PC-9 (cell line): ENCODE data around the gene PLEKHG2. TPM values are rescaled to one million over a fixed set of nuclear protein-coding genes. Genes with fewer than 3 reads are reported as not detected.

ENCODE experiments used
- BruUV-seq: library from RNA; stranded (reverse); fragments of 400-500 nt; replicated peaks from 2 replicates; lab custom pipeline; 2021; lab: Mats Ljungman, UMichigan
- CTCF ChIA-PET: fragments of 300-600 bp; sonication (Branson Sonifier 250); formaldehyde crosslinking; loops from one replicate; lab custom pipeline; 2022; ENCODE audit warnings: antibody characterized with exemption; lab: Charles Lee
- POLR2A ChIA-PET: fragments of 300-600 bp; sonication (Branson Sonifier 250); formaldehyde crosslinking; loops from one replicate; lab custom pipeline; 2022; ENCODE audit warnings: antibody characterized with exemption; ENCODE audit not compliant: unreplicated experiment; lab: Charles Lee
- DNase-seq, 2 experiments: peaks; one replicate each; pipeline versions ENCODE4 v3.0.0 to v3.0.0-alpha.2; 2015 to 2022; ENCODE audit warnings: mixed read lengths in 1 of 2
- H2AFZ ChIP-seq: fragments of 200-600 bp; sonication (generic); 2 replicates; pipeline ENCODE4 v1.8.1; 2017; ENCODE audit warnings: antibody characterized with exemption
- H3F3A ChIP-seq: fragments of 200-600 bp; sonication (generic); 2 replicates; pipeline ENCODE4 v1.8.1; 2017; ENCODE audit warnings: antibody characterized with exemption, mild to moderate bottlenecking, low read depth; ENCODE audit not compliant: insufficient read depth
- H3K27ac ChIP-seq: fragments of 200-600 bp; sonication (generic); 2 replicates; pipeline ENCODE4 v1.6.1; 2016; ENCODE audit warnings: mixed run types
- H3K27me3 ChIP-seq: fragments of 200-600 bp; sonication (generic); 2 replicates; pipeline ENCODE4 v1.6.1; 2016; ENCODE audit warnings: low read depth, mixed run types; ENCODE audit not compliant: insufficient read depth
- H3K36me3 ChIP-seq: fragments of 200-600 bp; sonication (generic); 2 replicates; pipeline ENCODE4 v1.6.1; 2016; ENCODE audit warnings: low read depth, mixed run types
- H3K4me1 ChIP-seq: fragments of 200-600 bp; sonication (generic); replicated peaks from 2 replicates; pipeline ENCODE4 v1.6.1; 2016; ENCODE audit warnings: mixed run types; ENCODE audit not compliant: insufficient read depth
- H3K4me2 ChIP-seq: fragments of 200-600 bp; sonication (generic); 2 replicates; pipeline ENCODE4 v1.6.1; 2017; ENCODE audit warnings: mixed run types
- H3K4me3 ChIP-seq: fragments of 200-600 bp; sonication (generic); 2 replicates; pipeline ENCODE4 v1.6.1; 2016; ENCODE audit warnings: mixed run types
- H3K79me2 ChIP-seq: fragments of 200-600 bp; sonication (generic); 2 replicates; pipeline ENCODE4 v1.6.1; 2017; ENCODE audit warnings: low read depth, mixed run types
- H3K9me2 ChIP-seq: fragments of 200-600 bp; sonication (generic); 2 replicates; pipeline ENCODE4 v1.8.1; 2017; ENCODE audit warnings: mild to moderate bottlenecking; ENCODE audit not compliant: insufficient read depth
- H3K9me3 ChIP-seq: fragments of 200-600 bp; sonication (generic); 2 replicates; pipeline ENCODE4 v1.8.1; 2016; ENCODE audit warnings: low read depth; ENCODE audit not compliant: insufficient read depth
- H4K20me1 ChIP-seq: fragments of 200-600 bp; sonication (generic); 2 replicates; pipeline ENCODE4 v1.8.1; 2017; ENCODE audit not compliant: insufficient read depth
- CTCF ChIP-seq: fragments of 200-600 bp; sonication (generic); conservative IDR thresholded peaks from 2 replicates; pipeline ENCODE4 v1.6.1; 2017; ENCODE audit warnings: mixed run types, antibody characterized with exemption, mild to moderate bottlenecking, moderate library complexity
- EZH2 ChIP-seq: fragments of 200-600 bp; sonication (generic); IDR thresholded peaks from 2 replicates; pipeline ENCODE4 v1.8.0; 2017; ENCODE audit warnings: antibody characterized with exemption, low read depth
- intact Hi-C: fragments of 100-400 bp; cut with micrococcal nuclease; formaldehyde crosslinking; loops from one replicate; pipeline ENCODE4 v1.10.0; 2022; ENCODE audit not compliant: unreplicated experiment
- total RNA-seq: library from RNA; stranded (reverse); gene quantifications from 2 replicates; pipeline ENCODE4 v1.2.3, GENCODE V29; 2021

Gene PLEKHG2
- total RNA-seq, 1 experiment from 2014 or later = 26.1 TPM

GRCh38 chr19:39386557-39386956 lies 25.9 kb upstream of the PLEKHG2 start:
- H2AFZ ChIP-seq = no peak overlapping the region
- intact Hi-C loops = no loop called here
- BruUV-seq = no TSS peak
- no peaks in the 10 kb centered on the region for H3K27me3 ChIP-seq
- no peak overlapping the region for H3K27ac ChIP-seq
- no peaks in the 10 kb centered on the region for H4K20me1 ChIP-seq
- H3K79me2 ChIP-seq = peaks cover 16% of the 10 kb centered on the region
- 0 out of 2 replicates have a peak, but pooled peaks cover 7% of the 10 kb centered on the region for H3K36me3 ChIP-seq
- no peaks in the 10 kb centered on the region for H3K9me3 ChIP-seq
- H3F3A ChIP-seq = peaks cover 38% of the 10 kb centered on the region
- ChIA-PET CTCF (no interaction called here), POLR2A (interaction anchor here (0.6 kb wide), 1 partner anchor 44 kb away, joined by 5 read pairs; no protein-coding TSS in a partner anchor)
- no peak for TF ChIP-seq EZH2
- TF ChIP-seq CTCF = no peak
- no peak overlapping the region for H3K4me2 ChIP-seq
- peaks cover 7% of the 10 kb centered on the region for H3K4me1 ChIP-seq
- no peak overlapping the region for H3K4me3 ChIP-seq
- H3K9me2 ChIP-seq = no peaks in the 10 kb centered on the region
- DNase-seq = no peak

- Histone ChIP-seq H3K36me3 (0 out of 2 replicates have a peak, but pooled peaks cover 7% of the 10 kb centered on the region), H4K20me1 (no peaks in the 10 kb centered on the region), H3K79me2 (peaks cover 28% of the 10 kb centered on the region), H3K27ac (no peak overlapping the region), H3F3A (peaks cover 44% of the 10 kb centered on the region), H3K27me3 (no peaks in the 10 kb centered on the region), H3K9me3 (no peaks in the 10 kb centered on the region), H3K9me2 (no peaks in the 10 kb centered on the region), H2AFZ (no peak overlapping the region), H3K4me3 (no peak overlapping the region), H3K4me1 (peaks cover 14% of the 10 kb centered on the region), H3K4me2 (no peak overlapping the region)
- TF ChIP-seq EZH2 (no peak), CTCF (no peak)
- no peak for DNase-seq
- BruUV-seq = no TSS peak
- POLR2A ChIA-PET = no interaction called here
- CTCF ChIA-PET = no interaction called here
- intact Hi-C loops = no loop called here
Measured at GRCh38 chr19:39388657-39389056, 23.8 kb upstream of the PLEKHG2 start.

- Histone ChIP-seq H3K4me1 (peaks cover 14% of the 10 kb centered on the region), H3K79me2 (peaks cover 28% of the 10 kb centered on the region), H3F3A (peaks cover 44% of the 10 kb centered on the region), H3K9me2 (no peaks in the 10 kb centered on the region), H3K36me3 (no peaks in the 10 kb centered on the region), H3K27ac (peak overlapping the region; percentile 86), H3K27me3 (no peaks in the 10 kb centered on the region), H2AFZ (no peak overlapping the region), H3K4me3 (peak overlapping the region; percentile 97), H4K20me1 (no peaks in the 10 kb centered on the region), H3K4me2 (peak overlapping the region; percentile 97), H3K9me3 (no peaks in the 10 kb centered on the region)
- no peak for DNase-seq
- ChIA-PET CTCF (interaction anchor here (0.6 kb wide), 1 partner anchor 987 kb away, joined by 6 read pairs; no protein-coding TSS in a partner anchor), POLR2A (interaction anchor here (0.5 kb wide), 1 partner anchor 12 kb away, joined by 4 read pairs; no protein-coding TSS in a partner anchor)
- no peak for TF ChIP-seq CTCF
- no peak for TF ChIP-seq EZH2
- no TSS peak for BruUV-seq
- intact Hi-C loops = loop anchor here (5.0 kb wide), 1 partner anchor 57 kb away; the partner anchor contains the start of gene SUPT5H
Measured at GRCh38 chr19:39389631-39390414, 22.6 kb upstream of the PLEKHG2 start.
